AG04450 (cell line): ENCODE results near the gene RBM48. TPM values are rescaled to one million over a fixed set of nuclear protein-coding genes. Genes with fewer than 3 reads are reported as not detected.

ENCODE experiments used
- CTCF ChIA-PET: fragments of 300-600, 350-600 bp; formaldehyde crosslinking; extraction: SDS; loops from one replicate; lab custom pipeline; 2022; ENCODE audit warnings: antibody characterized with exemption, inconsistent platforms; lab: Charles Lee
- POLR2A ChIA-PET: fragments of 350-600 bp; formaldehyde crosslinking; extraction: SDS; loops from one replicate; lab custom pipeline; 2021; ENCODE audit warnings: antibody characterized with exemption, inconsistent platforms; lab: Yijun Ruan, JAX
- DNase-seq: peaks from one replicate; pipeline ENCODE4 v3.0.0-alpha.2; 2011; ENCODE audit warnings: low read depth, low spot score
- H3K27ac ChIP-seq: one replicate; pipeline ENCODE4 v1.5.1; 2012; ENCODE audit warnings: low read depth, low read length, control low read depth
- H3K27me3 ChIP-seq: one replicate; pipeline ENCODE4 v1.6.0; 2012; ENCODE audit warnings: low read length; ENCODE audit not compliant: control insufficient read depth, insufficient read depth
- H3K4me3 ChIP-seq: 2 replicates; pipeline ENCODE4 v1.5.1; 2011; ENCODE audit warnings: mild to moderate bottlenecking, low read depth, low read length, control low read depth
- H3K9me3 ChIP-seq: 2 replicates; pipeline ENCODE4 v1.5.1; 2012; ENCODE audit warnings: low read length; ENCODE audit not compliant: control insufficient read depth, insufficient read depth
- CTCF ChIP-seq: IDR thresholded peaks from 2 replicates; pipeline ENCODE4 v1.5.1; 2011; ENCODE audit warnings: low read depth, low read length, control low read depth, inconsistent platforms
- polyA plus RNA-seq: library from polyadenylated mRNA; depleted of rRNA; stranded (reverse); fragments of >200 nt; gene quantifications from 2 replicates; pipeline ENCODE4 v1.2.3, GENCODE V29; 2011; rRNA removed

Gene RBM48
- polyA plus RNA-seq, 1 experiment = 7.3 TPM

- ChIA-PET CTCF (interaction anchor here (0.6 kb wide), 1 partner anchor 130 kb away, joined by 4 read pairs; no protein-coding TSS in a partner anchor), POLR2A (no interaction called here)
Observed at GRCh38 chr7:92576296-92576695, 47.7 kb downstream of the RBM48 start.

GRCh38 chr7:92582948-92583347 is 54.4 kb downstream of the RBM48 start:
- ChIA-PET CTCF (no interaction called here), POLR2A (no interaction called here)
- no peak overlapping the region for H3K4me3 ChIP-seq
- no peaks in the 10 kb centered on the region for H3K27me3 ChIP-seq
- no peak overlapping the region for H3K27ac ChIP-seq
- no peaks in the 10 kb centered on the region for H3K9me3 ChIP-seq
- TF ChIP-seq CTCF = no peak
- no peak for DNase-seq

More at GRCh38 chr7:92576296-92576695, 47.7 kb downstream of the RBM48 start:
- Histone ChIP-seq H3K27me3 (no peaks in the 10 kb centered on the region), H3K27ac (no peak overlapping the region), H3K9me3 (no peaks in the 10 kb centered on the region), H3K4me3 (no peak overlapping the region)
- DNase-seq = no peak
- no peak for TF ChIP-seq CTCF

GRCh38 chr7:92584953-92585352 is 56.4 kb downstream of the RBM48 start:
- DNase-seq = no peak
- ChIA-PET CTCF (no interaction called here), POLR2A (no interaction called here)
- TF ChIP-seq CTCF = no peak
- Histone ChIP-seq H3K27ac (no peak overlapping the region), H3K27me3 (no peaks in the 10 kb centered on the region), H3K9me3 (peaks cover 3% of the 10 kb centered on the region; the same call in 1 of the 2 replicates), H3K4me3 (no peak overlapping the region)

- DNase-seq = no peak
- Histone ChIP-seq H3K4me3 (no peak overlapping the region), H3K27me3 (no peaks in the 10 kb centered on the region), H3K9me3 (peaks cover 3% of the 10 kb centered on the region; the same call in 1 of the 2 replicates), H3K27ac (no peak overlapping the region)
- CTCF ChIA-PET = interaction anchor here (0.7 to 0.8 kb wide), 2 partner anchors 58 to 246 kb away, joined by 3 read pairs; partner anchors contain the start of genes PEX1 and RBM48
- POLR2A ChIA-PET = no interaction called here
- TF ChIP-seq CTCF = no peak
Observed at GRCh38 chr7:92586403-92586802, 57.8 kb downstream of the RBM48 start.

GRCh38 chr7:92586841-92587240 is 58.2 kb downstream of the RBM48 start:
- ChIA-PET CTCF (interaction anchor here (0.8 kb wide), 1 partner anchor 58 kb away, joined by 3 read pairs; the partner anchor contains the start of genes PEX1 and RBM48), POLR2A (no interaction called here)
- TF ChIP-seq CTCF = no peak
- Histone ChIP-seq H3K27ac (no peak overlapping the region), H3K27me3 (no peaks in the 10 kb centered on the region), H3K4me3 (no peak overlapping the region), H3K9me3 (peaks cover 3% of the 10 kb centered on the region; the same call in 1 of the 2 replicates)
- no peak for DNase-seq

Other genes starting within 250 kb of the RBM48 start
- gene GATAD1, start 81.3 kb upstream of the RBM48 start, polyA plus RNA-seq = 26.9 and 31.7 TPM in 2 replicates
- not detected in 2 replicates for gene ERVW-1, start 50.8 kb upstream of the RBM48 start, polyA plus RNA-seq
- 13.8 and 20.9 TPM in 2 replicates for gene PEX1, start 275 bp upstream of the RBM48 start, polyA plus RNA-seq
- 16.8 and 27.0 TPM in 2 replicates for gene FAM133B, start 61.6 kb downstream of the RBM48 start, polyA plus RNA-seq